Astrocyte (in vitro differentiated cells and primary cell): Measurements from ENCODE around the gene FAM240A.

Experiments used
- EZH2 ChIP-seq: IDR thresholded peaks from 2 replicates; pipeline ENCODE4 v1.6.1; 2012; ENCODE audit warnings: mild to moderate bottlenecking, low read length, inconsistent platforms; ENCODE audit not compliant: insufficient read depth
- TF ChIP-seq, protein P1 (sequence below): IDR thresholded peaks from 2 replicates; pipeline ENCODE4 v1.5.1; 2011; ENCODE audit warnings: low read depth, mild to moderate bottlenecking, inconsistent platforms, low read length, moderate library complexity; ENCODE audit not compliant: insufficient read depth

DNA sequence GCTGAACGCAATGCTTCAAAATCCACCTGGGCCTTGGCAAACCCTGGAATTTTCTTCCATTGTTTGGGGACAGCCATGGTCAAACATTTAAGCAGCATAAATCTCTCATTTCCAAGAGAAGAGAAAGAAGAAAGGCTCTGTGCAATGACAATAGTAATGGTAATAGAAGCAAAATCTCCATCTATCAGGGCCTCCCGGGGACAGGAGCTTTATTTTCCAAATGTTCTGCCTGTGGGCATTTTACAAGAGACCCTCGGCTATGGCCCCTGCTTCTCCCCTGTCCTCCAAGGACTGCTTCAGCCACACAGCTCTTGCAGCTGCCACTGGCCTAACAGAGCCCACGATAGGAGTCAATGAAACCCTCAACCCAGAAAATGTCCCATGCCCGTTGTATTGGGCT, 12.7 kb upstream of the FAM240A start:
- TF ChIP-seq, protein P1, sequence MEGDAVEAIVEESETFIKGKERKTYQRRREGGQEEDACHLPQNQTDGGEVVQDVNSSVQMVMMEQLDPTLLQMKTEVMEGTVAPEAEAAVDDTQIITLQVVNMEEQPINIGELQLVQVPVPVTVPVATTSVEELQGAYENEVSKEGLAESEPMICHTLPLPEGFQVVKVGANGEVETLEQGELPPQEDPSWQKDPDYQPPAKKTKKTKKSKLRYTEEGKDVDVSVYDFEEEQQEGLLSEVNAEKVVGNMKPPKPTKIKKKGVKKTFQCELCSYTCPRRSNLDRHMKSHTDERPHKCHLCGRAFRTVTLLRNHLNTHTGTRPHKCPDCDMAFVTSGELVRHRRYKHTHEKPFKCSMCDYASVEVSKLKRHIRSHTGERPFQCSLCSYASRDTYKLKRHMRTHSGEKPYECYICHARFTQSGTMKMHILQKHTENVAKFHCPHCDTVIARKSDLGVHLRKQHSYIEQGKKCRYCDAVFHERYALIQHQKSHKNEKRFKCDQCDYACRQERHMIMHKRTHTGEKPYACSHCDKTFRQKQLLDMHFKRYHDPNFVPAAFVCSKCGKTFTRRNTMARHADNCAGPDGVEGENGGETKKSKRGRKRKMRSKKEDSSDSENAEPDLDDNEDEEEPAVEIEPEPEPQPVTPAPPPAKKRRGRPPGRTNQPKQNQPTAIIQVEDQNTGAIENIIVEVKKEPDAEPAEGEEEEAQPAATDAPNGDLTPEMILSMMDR: no peak
- no peak for TF ChIP-seq EZH2
